LNCaP clone FGC (cell line): ENCODE measurements around the gene TBX10.
"Not testable (repeated sequence)": the region's sequence is repeated elsewhere in the genome, so short reads cannot be mapped to it uniquely, and the experiment has no call there.

ENCODE experiments used
- DNase-seq: peaks from one replicate; pipeline ENCODE4 v3.0.0-alpha.2; 2011; ENCODE audit warnings: low read depth
- H3K4me3 ChIP-seq: 2 replicates; pipeline ENCODE4 v1.5.1; 2011; ENCODE audit warnings: mild to moderate bottlenecking, low read depth, low read length, control low read depth
- TF ChIP-seq, protein P1 (sequence below): IDR thresholded peaks from 2 replicates; pipeline ENCODE4 v1.5.1; 2012; ENCODE audit warnings: mild to moderate bottlenecking; ENCODE audit not compliant: control insufficient read depth, insufficient read depth; ENCODE audit errors: extremely low read depth

TBX10 gene

DNA sequence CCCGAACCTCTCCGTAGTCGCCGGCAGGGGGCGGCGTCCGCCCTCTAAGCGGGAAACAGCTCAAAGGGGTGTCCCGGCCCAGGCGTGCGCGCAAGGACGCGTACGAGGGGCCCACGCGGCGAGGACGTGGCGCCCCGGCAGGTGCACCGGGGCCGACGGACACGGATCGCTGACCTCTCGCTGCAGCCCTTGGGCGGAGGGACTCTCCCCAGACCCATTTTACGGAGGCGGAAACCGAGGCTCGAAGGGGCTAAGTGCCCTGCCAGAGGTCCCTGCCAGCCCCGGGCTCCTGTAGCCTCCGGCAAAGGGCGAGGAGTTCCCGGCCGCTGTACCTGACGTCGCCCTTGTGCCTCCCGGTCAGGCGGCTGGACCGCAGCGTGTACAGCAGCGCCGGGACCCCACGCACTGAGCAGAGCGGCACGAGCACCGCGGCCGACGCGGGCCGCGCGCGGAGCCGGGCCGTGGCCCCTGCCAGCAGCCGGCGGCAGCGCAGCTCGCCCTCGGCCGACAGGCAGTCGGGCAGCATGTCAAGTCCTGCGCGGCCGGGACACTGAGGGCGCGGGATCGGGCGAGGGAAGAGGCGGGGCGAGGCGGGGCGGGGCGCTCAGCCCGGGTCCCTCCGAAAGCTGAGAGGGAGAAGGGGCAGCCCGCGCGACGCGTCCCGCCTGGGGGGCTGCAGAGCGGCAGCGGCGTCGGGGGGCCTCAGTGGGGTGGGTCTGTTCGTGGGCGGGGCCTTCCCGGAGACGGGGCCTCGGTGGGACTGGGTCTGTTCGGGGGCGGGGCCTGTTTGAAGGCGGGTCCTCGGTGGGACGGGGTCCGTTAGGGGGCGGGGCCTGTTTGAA is 10.0 kb downstream of the TBX10 start, which contains the start of gene NUDT8:
NUDT8 (minus strand) TSS at position 552 of the 842 bp plus-strand sequence; CDS start at position 526, 26 bp downstream.
- H3K4me3 ChIP-seq = peak within 1 kb of the TSS; percentile 70
- TF ChIP-seq, protein P1, sequence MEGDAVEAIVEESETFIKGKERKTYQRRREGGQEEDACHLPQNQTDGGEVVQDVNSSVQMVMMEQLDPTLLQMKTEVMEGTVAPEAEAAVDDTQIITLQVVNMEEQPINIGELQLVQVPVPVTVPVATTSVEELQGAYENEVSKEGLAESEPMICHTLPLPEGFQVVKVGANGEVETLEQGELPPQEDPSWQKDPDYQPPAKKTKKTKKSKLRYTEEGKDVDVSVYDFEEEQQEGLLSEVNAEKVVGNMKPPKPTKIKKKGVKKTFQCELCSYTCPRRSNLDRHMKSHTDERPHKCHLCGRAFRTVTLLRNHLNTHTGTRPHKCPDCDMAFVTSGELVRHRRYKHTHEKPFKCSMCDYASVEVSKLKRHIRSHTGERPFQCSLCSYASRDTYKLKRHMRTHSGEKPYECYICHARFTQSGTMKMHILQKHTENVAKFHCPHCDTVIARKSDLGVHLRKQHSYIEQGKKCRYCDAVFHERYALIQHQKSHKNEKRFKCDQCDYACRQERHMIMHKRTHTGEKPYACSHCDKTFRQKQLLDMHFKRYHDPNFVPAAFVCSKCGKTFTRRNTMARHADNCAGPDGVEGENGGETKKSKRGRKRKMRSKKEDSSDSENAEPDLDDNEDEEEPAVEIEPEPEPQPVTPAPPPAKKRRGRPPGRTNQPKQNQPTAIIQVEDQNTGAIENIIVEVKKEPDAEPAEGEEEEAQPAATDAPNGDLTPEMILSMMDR = peak; percentile 72
- peak; percentile 50 for DNase-seq

DNA sequence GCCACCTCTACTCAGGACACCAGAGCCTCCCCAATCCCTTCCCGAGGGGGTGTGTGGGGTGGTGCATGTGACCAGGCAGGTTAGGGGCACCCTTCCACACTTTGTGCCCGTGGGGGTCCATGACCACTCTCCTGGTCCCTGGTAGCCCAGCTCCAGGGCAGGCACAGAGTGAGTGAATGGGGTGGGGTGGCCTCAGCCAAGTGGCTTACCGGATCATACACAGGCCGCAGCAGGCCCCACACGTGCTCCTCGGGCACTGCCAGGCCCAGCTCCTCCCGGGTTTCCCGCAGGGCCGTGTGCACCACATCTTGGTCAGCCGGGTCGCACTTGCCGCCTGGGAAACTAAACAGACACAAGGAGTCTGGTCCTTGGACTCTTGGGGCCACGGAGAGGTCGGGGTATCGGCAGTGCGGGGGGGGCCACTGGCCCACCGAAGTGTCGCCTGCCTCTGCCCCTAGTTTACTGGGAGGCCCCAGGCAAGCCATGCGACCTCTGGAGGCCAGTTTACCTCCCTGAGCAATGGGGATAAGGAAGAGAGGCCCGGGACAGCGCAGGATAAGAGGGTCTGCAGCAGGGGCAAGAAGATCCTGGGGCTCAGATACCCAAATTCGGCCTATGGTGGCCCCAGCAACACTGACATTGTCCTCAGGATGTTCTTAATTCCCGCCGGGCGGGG is 10.7 kb downstream of the TBX10 start:
- DNase-seq = peak; percentile 14
- TF ChIP-seq, protein P1 = no peak
- H3K4me3 ChIP-seq = peak overlapping the region; percentile 70

DNA sequence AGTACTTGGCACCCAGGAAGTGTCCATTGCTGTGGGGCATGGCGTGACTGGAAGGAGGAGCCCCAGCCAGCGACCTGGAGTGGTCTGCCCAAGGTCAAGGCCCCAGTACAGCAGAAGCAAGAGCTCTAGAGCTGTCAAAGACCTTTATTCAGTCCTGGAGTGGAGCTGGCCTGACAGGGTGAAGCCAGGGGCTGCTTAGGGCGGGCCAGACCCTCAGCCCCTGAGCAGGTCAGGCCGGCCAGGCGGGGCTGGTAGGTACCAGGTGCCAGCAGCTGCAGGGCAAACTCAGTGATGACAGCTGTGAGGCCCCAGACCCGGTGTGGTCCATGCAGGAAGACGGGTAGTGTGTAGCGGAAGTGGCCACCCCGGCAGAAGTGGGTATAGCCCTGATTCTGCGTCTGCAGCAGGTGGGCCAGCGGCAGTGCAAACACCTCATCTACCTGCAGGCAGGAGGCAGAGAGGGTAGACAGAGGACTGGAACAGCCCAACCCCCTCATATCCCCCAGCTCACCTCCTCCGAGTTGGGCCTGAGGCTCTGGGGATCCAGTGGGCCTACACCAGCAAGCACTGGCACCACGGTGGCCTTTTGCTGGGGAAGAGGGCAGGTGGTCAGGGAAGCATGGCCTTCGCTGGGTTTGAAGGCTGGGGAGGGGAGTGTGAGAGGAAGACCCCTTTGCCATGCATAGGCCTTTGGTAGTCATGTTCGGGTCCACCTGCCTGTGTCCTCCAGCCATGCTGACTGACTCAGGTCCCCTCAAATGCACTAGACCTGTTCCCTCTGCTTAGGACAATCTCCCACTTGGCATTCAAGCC is 11.5 kb downstream of the TBX10 start:
- DNase-seq = no peak
- peak overlapping the region; percentile 70 for H3K4me3 ChIP-seq
- TF ChIP-seq, protein P1 = no peak

DNA sequence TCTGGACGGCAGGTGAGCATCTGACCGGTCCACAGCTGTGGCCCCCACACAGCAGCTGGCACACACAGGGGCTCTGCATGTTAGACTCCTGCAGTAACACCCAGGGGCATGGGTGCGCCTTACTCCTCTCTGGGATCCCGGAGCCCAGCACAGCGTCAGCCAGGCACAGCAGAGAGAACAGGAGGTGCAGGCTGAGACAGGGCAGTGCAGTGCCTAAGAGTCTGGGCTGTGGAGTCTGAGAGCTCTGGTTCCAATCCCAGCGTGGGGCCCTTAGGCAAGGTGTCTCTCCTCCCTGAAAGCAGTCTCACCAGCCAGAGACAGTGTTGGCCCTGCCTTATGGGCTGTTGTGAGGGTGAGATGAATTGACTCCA is 12.1 kb downstream of the TBX10 start:
- no peak for DNase-seq
- H3K4me3 ChIP-seq = no peak overlapping the region
- TF ChIP-seq, protein P1 = no peak

DNA sequence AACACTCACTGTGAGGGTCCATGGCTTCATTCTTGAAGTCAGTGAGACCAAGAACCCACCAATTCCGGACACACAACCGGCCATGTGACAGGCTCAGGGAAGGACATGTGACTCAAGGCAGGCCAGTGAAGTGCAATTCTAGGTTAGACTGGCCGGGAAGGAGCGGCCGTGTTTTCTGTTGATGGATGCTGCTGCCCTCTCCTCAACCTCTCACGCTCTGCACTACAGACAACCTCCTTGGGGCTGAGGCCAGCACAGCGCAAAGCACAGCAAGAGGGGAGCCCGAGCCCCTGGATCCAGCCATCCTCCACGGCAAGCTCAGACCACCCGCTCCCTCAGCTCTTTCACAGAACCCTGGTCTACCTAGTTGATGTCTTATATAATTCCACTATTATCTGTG is 12.6 kb downstream of the TBX10 start:
- DNase-seq = no peak
- no peak overlapping the region for H3K4me3 ChIP-seq
- TF ChIP-seq, protein P1 = no peak

DNA sequence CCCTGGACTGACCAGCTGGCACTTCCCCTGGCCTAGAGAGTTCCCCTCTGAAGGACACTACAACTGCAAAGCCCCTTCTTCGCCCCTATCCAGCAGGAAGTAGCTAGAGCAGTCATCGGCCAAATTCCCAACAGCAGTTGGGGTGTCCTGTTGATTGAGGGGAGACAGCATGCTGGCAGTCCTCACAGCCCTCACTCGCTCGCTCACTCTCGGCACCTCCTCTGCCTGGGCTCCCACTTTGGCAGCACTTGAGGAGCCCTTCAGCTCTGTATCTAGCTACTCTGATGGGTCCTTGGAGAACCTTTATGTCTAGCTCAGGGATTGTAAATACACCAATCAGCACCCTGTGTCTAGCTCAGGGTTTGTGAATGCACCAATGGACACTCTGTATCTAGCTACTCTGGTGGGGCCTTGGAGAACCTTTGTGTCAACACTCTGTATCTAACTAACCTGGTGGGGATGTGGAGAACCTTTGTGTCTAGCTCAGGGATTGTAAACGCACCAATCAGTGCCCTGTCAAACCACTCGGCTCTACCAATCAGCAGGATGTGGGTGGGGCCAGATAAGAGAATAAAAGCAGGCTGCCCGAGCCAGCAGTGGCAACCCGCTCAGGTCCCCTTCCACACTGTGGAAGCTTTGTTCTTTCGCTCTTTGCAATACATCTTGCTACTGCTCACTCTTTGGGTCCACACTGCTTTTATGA is 13.3 kb downstream of the TBX10 start:
- not testable (repeated sequence) for H3K4me3 ChIP-seq, DNase-seq

DNA sequence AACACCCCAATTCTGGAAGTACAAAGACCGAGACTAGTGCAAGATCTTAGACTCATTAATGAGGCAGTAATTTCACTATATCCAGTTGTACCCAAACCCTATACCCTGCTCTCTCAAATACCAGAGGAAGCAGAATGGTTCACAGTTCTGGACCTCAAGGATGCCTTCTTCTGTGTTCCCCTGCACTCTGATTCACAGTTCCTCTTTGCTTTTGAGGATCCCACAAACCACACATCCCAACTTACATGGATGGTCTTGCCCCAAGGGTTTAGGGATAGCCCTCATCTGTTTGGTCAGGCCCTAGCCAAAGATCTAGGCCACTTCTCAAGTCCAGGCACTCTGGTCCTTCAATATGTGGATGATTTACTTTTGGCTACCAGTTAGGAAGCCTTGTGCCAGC is 15.8 kb downstream of the TBX10 start:
- not testable (repeated sequence) for H3K4me3 ChIP-seq, DNase-seq

DNA sequence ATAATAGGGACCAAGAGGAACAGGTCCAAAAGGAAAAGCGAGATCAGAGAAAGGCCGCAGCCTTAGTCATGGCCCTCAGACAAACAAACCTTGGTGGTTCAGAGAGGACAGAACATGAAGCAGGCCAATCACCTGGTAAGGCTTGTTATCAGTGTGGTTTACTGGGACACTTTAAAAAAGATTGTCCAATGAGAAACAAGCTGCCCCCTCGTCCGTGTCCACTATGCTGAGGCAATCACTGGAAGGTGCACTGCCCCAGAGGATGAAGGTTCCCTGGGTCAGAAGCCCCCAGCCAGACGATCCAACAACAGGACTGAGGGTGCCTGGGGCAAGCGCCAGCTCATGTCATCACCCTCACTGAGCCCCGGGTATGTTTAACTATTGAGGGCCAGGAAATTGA is 16.7 kb downstream of the TBX10 start:
- DNase-seq, H3K4me3 ChIP-seq: not testable (repeated sequence)

DNA sequence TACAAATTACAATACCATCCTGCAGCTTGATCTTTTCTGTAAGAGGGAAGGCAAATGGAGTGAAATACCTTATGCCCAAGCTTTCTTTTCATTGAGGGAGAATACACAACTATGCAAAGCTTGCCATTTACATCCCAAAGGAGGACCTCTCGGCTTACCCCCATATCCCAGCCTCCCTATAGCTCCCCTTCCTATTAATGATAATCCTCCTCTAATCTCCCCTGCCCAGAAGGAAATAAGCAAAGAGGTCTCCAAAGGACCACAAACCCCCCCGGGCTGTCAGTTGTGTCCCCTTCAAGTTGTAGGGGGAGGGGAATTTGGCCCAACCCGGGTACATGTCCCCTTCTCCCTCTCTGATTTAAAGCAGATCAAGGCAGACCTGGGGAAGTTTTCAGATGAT is 17.6 kb downstream of the TBX10 start:
- DNase-seq, H3K4me3 ChIP-seq: not testable (repeated sequence)

DNA sequence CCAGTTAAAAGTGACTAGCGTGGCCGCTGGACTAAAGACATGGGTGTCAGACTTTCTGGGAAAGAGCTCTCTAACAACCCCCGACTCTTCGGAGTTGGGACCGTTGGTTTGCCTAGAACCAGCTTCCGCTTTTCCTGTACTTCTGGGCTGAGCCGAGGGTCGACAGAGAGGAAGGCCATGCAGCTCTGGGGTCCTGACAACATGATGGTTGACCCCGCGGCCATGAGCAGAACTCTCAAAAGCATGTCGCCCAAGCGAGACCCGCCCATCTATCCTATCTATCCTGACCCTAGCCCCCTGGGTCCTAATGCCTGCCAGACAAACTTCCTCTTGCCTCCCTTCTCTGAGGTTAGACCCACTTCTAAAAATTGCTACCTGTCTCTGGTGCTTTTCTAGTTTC is 18.9 kb downstream of the TBX10 start:
- H3K4me3 ChIP-seq, DNase-seq: not testable (repeated sequence)
